Activated CD8-positive, alpha-beta T cell treated with anti-CD3 and anti-CD28 coated beads for 36 hours (primary cell): ENCODE data around the gene KLK6. TPM values are rescaled to one million over a fixed set of nuclear protein-coding genes. Genes with fewer than 3 reads are reported as not detected.
"Not testable (repeated sequence)": the region's sequence is repeated elsewhere in the genome, so short reads cannot be mapped to it uniquely, and the experiment has no call there.

Experiments used
- ATAC-seq: fragments of 200-7000 bp; cut with Tn5 transposase; one replicate; pipeline ENCODE4 v1.10.0; 2021; ENCODE audit warnings: mild to moderate bottlenecking, moderate library complexity
- CTCF ChIA-PET: fragments of 350-600 bp; sonication (Branson Sonifier 250); formaldehyde crosslinking; loops from one replicate; lab custom pipeline; 2021; ENCODE audit warnings: antibody characterized with exemption; lab: Charles Lee
- POLR2A ChIA-PET: fragments of 350-600 bp; sonication (Branson Sonifier 250); formaldehyde crosslinking; loops from one replicate; lab custom pipeline; 2021; ENCODE audit warnings: antibody characterized with exemption; lab: Charles Lee
- DNase-seq: peaks from one replicate; pipeline ENCODE4 v3.0.0-alpha.2; 2020
- H3K27ac Mint-ChIP-seq: one replicate; pipeline ENCODE4 v1.8.0; 2021; ENCODE audit warnings: mild to moderate bottlenecking, mixed read lengths
- H3K27me3 Mint-ChIP-seq: one replicate; pipeline ENCODE4 v1.8.0; 2021; ENCODE audit warnings: mixed read lengths
- H3K36me3 Mint-ChIP-seq: one replicate; pipeline ENCODE4 v1.8.0; 2021; ENCODE audit warnings: low read depth, mixed read lengths
- H3K4me1 Mint-ChIP-seq: one replicate; pipeline ENCODE4 v1.8.0; 2021; ENCODE audit warnings: low read depth, mixed read lengths
- H3K4me3 Mint-ChIP-seq: one replicate; pipeline ENCODE4 v1.8.0; 2021; ENCODE audit warnings: mild to moderate bottlenecking, moderate library complexity, mixed read lengths
- H3K9me3 Mint-ChIP-seq: one replicate; pipeline ENCODE4 v1.8.0; 2021; ENCODE audit warnings: mixed read lengths
- CTCF ChIP-seq: fragments of 200-600 bp; IDR thresholded peaks from one replicate; pipeline ENCODE4 v1.8.0; 2022; ENCODE audit warnings: antibody characterized with exemption, mild to moderate bottlenecking
- intact Hi-C: fragments of 100-400 bp; cut with micrococcal nuclease; formaldehyde crosslinking; loops from one replicate; pipeline ENCODE4 v1.10.0; 2022
- total RNA-seq, 2 experiments: library from RNA; stranded (reverse); gene quantifications; one replicate each; pipeline ENCODE4 v1.2.3, GENCODE V29; 2021

Gene KLK6
- total RNA-seq, 2 experiments from 2014 or later = not detected

GRCh38 chr19:50975766-50976165, 6.4 kb upstream of the KLK6 start:
- Mint-ChIP-seq H3K4me1 (no peaks in the 10 kb centered on the region), H3K27ac (no peak overlapping the region), H3K27me3 (peaks cover 47% of the 10 kb centered on the region), H3K36me3 (no peaks in the 10 kb centered on the region), H3K9me3 (no peaks in the 10 kb centered on the region), H3K4me3 (no peak overlapping the region)
- no peak for DNase-seq
- ChIA-PET CTCF (no interaction called here), POLR2A (no interaction called here)
- intact Hi-C loops = no loop called here
- no peak for ATAC-seq
- TF ChIP-seq CTCF = no peak

GRCh38 chr19:50974702-50975556, 5.5 kb upstream of the KLK6 start:
- Mint-ChIP-seq H3K36me3 (no peaks in the 10 kb centered on the region), H3K27me3 (peaks cover 45% of the 10 kb centered on the region), H3K9me3 (no peaks in the 10 kb centered on the region), H3K4me1 (no peaks in the 10 kb centered on the region), H3K4me3 (no peak overlapping the region), H3K27ac (no peak overlapping the region)
- no peak for TF ChIP-seq CTCF
- DNase-seq = no peak
- CTCF ChIA-PET = no interaction called here
- POLR2A ChIA-PET = no interaction called here
- intact Hi-C loops = no loop called here
- no peak for ATAC-seq

- Mint-ChIP-seq H3K4me3 (no peak overlapping the region), H3K4me1 (no peaks in the 10 kb centered on the region)
- CTCF ChIA-PET = no interaction called here
Measured at GRCh38 chr19:50972795-50973376, 3.5 kb upstream of the KLK6 start.

GRCh38 chr19:50969810-50970209, 419 bp upstream of the KLK6 start:
- peaks cover 36% of the 10 kb centered on the region for H3K27me3 Mint-ChIP-seq
- H3K9me3 Mint-ChIP-seq, intact Hi-C loops, POLR2A ChIA-PET, H3K4me1 Mint-ChIP-seq, DNase-seq, H3K27ac Mint-ChIP-seq, H3K4me3 Mint-ChIP-seq, CTCF ChIA-PET, H3K36me3 Mint-ChIP-seq, ATAC-seq: not testable (repeated sequence)

More at GRCh38 chr19:50972795-50973376, 3.5 kb upstream of the KLK6 start:
- no peak for TF ChIP-seq CTCF
- POLR2A ChIA-PET = no interaction called here
- DNase-seq (no peak), ATAC-seq (no peak)
- no peak overlapping the region for H3K27ac Mint-ChIP-seq
- intact Hi-C loops = no loop called here
- no peaks in the 10 kb centered on the region for H3K36me3 Mint-ChIP-seq
- H3K27me3 Mint-ChIP-seq = peaks cover 41% of the 10 kb centered on the region
- no peaks in the 10 kb centered on the region for H3K9me3 Mint-ChIP-seq

GRCh38 chr19:50968716-50969412, 527 bp downstream of the KLK6 start:
- Mint-ChIP-seq H3K27ac (no peak overlapping the region), H3K27me3 (peaks cover 33% of the 10 kb centered on the region), H3K4me1 (no peaks in the 10 kb centered on the region), H3K36me3 (no peaks in the 10 kb centered on the region), H3K4me3 (no peak overlapping the region), H3K9me3 (no peaks in the 10 kb centered on the region)
- POLR2A ChIA-PET = no interaction called here
- intact Hi-C loops = no loop called here
- DNase-seq = no peak
- ATAC-seq = no peak
- no peak for TF ChIP-seq CTCF
- CTCF ChIA-PET = no interaction called here
